ENCODE results near the gene EPC2.

GRCh38 chr2:148604927-148605326 lies 39.6 kb upstream of the EPC2 start:
- TF ChIP-seq, protein P1, sequence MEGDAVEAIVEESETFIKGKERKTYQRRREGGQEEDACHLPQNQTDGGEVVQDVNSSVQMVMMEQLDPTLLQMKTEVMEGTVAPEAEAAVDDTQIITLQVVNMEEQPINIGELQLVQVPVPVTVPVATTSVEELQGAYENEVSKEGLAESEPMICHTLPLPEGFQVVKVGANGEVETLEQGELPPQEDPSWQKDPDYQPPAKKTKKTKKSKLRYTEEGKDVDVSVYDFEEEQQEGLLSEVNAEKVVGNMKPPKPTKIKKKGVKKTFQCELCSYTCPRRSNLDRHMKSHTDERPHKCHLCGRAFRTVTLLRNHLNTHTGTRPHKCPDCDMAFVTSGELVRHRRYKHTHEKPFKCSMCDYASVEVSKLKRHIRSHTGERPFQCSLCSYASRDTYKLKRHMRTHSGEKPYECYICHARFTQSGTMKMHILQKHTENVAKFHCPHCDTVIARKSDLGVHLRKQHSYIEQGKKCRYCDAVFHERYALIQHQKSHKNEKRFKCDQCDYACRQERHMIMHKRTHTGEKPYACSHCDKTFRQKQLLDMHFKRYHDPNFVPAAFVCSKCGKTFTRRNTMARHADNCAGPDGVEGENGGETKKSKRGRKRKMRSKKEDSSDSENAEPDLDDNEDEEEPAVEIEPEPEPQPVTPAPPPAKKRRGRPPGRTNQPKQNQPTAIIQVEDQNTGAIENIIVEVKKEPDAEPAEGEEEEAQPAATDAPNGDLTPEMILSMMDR (IDR thresholded peaks at IDR 0.05): no peak
- TF ChIP-seq TAF1 (IDR thresholded peaks at IDR 0.05; ENCODE audit: borderline replicate concordance, low read depth, low read length): no peak
- TF ChIP-seq, protein P2, sequence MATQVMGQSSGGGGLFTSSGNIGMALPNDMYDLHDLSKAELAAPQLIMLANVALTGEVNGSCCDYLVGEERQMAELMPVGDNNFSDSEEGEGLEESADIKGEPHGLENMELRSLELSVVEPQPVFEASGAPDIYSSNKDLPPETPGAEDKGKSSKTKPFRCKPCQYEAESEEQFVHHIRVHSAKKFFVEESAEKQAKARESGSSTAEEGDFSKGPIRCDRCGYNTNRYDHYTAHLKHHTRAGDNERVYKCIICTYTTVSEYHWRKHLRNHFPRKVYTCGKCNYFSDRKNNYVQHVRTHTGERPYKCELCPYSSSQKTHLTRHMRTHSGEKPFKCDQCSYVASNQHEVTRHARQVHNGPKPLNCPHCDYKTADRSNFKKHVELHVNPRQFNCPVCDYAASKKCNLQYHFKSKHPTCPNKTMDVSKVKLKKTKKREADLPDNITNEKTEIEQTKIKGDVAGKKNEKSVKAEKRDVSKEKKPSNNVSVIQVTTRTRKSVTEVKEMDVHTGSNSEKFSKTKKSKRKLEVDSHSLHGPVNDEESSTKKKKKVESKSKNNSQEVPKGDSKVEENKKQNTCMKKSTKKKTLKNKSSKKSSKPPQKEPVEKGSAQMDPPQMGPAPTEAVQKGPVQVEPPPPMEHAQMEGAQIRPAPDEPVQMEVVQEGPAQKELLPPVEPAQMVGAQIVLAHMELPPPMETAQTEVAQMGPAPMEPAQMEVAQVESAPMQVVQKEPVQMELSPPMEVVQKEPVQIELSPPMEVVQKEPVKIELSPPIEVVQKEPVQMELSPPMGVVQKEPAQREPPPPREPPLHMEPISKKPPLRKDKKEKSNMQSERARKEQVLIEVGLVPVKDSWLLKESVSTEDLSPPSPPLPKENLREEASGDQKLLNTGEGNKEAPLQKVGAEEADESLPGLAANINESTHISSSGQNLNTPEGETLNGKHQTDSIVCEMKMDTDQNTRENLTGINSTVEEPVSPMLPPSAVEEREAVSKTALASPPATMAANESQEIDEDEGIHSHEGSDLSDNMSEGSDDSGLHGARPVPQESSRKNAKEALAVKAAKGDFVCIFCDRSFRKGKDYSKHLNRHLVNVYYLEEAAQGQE (IDR thresholded peaks at IDR 0.05; ENCODE audit: low read depth, low read length): no peak
- no peak for TF ChIP-seq POLR2AphosphoS5 (IDR thresholded peaks at IDR 0.05; ENCODE audit: low read depth, low read length)
- no peak for TF ChIP-seq MXI1 (IDR thresholded peaks at IDR 0.05; ENCODE audit: low read depth, low read length)
- TF ChIP-seq RFX5 (IDR thresholded peaks at IDR 0.05; ENCODE audit: low read length): no peak
- no peak for TF ChIP-seq CHD2 (IDR thresholded peaks at IDR 0.05; ENCODE audit: low read length, partially characterized antibody)
